ENCODE results near the gene ADAMTS10.

- TF ChIP-seq CTCF (CRISPR knock-in tag; IDR thresholded peaks at IDR 0.05) (no peak), ZNF276 (CRISPR knock-in tag; IDR thresholded peaks at IDR 0.05; ENCODE audit: low read depth) (no peak), POLR2A (IDR thresholded peaks at IDR 0.05; ENCODE audit: insufficient read depth in 1 of 2, low read depth in 2 of 2, low read length in 2 of 2) (no peak), CENPX (CRISPR knock-in tag; IDR thresholded peaks at IDR 0.05) (no peak), SSRP1 (CRISPR knock-in tag; IDR thresholded peaks at IDR 0.05) (no peak), HOXA7 (CRISPR knock-in tag; IDR thresholded peaks at IDR 0.05) (no peak), TCF7 (IDR thresholded peaks at IDR 0.05; ENCODE audit: low read depth) (no peak), PATZ1 (CRISPR knock-in tag; IDR thresholded peaks at IDR 0.05) (no peak), JUN (CRISPR knock-in tag; IDR thresholded peaks at IDR 0.05) (no peak), ZNF280B (CRISPR knock-in tag; IDR thresholded peaks at IDR 0.05; ENCODE audit: borderline replicate concordance) (no peak), IRF2 (CRISPR knock-in tag; IDR thresholded peaks at IDR 0.05) (no peak), REST (IDR thresholded peaks at IDR 0.05; ENCODE audit: borderline replicate concordance in 1 of 2, low read depth in 1 of 2, low read length in 2 of 2) (no peak)
Measured at GRCh38 chr19:8575467-8575997, 35.0 kb downstream of the ADAMTS10 start.

Measured in HepG2 (cell line).